ENCODE results near the gene FGD2. TPM values are rescaled to one million over a fixed set of nuclear protein-coding genes. Genes with fewer than 3 reads are reported as not detected.

FGD2 gene
- total RNA-seq, 1 experiment from 2014 or later, result 0.44 TPM

DNA sequence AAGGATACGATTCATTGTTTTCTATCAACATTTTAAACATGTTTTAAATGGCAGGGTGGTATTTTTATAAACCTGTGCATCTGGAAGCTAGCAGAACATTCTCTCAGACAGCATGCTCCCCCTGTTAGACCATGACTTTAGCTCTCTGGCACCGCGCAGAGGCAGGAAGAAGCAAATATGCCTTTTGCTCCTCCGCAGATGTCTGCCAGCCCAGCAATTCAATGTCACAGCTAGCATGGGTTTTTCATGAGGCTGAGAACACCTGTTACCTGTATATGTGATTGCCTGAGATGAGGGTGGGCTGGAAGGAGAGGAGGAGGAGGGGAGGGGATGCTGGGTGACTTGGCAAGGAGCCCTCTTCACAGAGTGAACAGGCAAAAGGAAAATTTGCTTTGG lies 26.1 kb upstream of the FGD2 start:
- no TSS peak for BruUV-seq (replicated peaks)
- no peak overlapping the region for H2AFZ ChIP-seq (ENCODE audit: low read length)
- no peak for TF ChIP-seq EZH2 (IDR thresholded peaks at IDR 0.05; ENCODE audit: low read length, unreplicated experiment)
- TF ChIP-seq EZH2phosphoT487 (IDR thresholded peaks at IDR 0.05; ENCODE audit: borderline replicate concordance, low read length), result no peak
- TF ChIP-seq, protein P1, sequence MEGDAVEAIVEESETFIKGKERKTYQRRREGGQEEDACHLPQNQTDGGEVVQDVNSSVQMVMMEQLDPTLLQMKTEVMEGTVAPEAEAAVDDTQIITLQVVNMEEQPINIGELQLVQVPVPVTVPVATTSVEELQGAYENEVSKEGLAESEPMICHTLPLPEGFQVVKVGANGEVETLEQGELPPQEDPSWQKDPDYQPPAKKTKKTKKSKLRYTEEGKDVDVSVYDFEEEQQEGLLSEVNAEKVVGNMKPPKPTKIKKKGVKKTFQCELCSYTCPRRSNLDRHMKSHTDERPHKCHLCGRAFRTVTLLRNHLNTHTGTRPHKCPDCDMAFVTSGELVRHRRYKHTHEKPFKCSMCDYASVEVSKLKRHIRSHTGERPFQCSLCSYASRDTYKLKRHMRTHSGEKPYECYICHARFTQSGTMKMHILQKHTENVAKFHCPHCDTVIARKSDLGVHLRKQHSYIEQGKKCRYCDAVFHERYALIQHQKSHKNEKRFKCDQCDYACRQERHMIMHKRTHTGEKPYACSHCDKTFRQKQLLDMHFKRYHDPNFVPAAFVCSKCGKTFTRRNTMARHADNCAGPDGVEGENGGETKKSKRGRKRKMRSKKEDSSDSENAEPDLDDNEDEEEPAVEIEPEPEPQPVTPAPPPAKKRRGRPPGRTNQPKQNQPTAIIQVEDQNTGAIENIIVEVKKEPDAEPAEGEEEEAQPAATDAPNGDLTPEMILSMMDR (conservative IDR thresholded peaks at IDR 0.05; ENCODE audit: low read depth, low read length), result peak; percentile 43; the same call in 1 of the 2 replicates
- peaks cover 59% of the 10 kb centered on the region for H3K79me2 ChIP-seq (ENCODE audit: low read length)
- peak; percentile 58 for ATAC-seq
- H3K4me2 ChIP-seq (ENCODE audit: low read length), result no peak overlapping the region
- no peaks in the 10 kb centered on the region for H3K9me3 ChIP-seq (ENCODE audit: low read length)
- peak; percentile 19 for DNase-seq
- no peak overlapping the region for H3K4me3 ChIP-seq (ENCODE audit: low read length)
- ChIA-PET POLR2A (ENCODE audit: unreplicated experiment) (no interaction called here), CTCF (interaction anchor here (0.6 to 0.8 kb wide), 2 partner anchors 65 to 224 kb away, joined by 5 to 7 read pairs; no protein-coding TSS in a partner anchor)
- no peak overlapping the region for H3K9ac ChIP-seq (ENCODE audit: low read length)
- peaks cover 54% of the 10 kb centered on the region for H4K20me1 ChIP-seq (ENCODE audit: low read length)
- no peaks in the 10 kb centered on the region for H3K9me2 ChIP-seq (replicated peaks; ENCODE audit: low read length)
- H3K27me3 ChIP-seq (ENCODE audit: low read length), result no peaks in the 10 kb centered on the region
- peaks cover 13% of the 10 kb centered on the region; the same call in 1 of the 2 replicates for H3K4me1 ChIP-seq (ENCODE audit: insufficient read depth, low read length)
- peaks cover 52% of the 10 kb centered on the region for H3K36me3 ChIP-seq (ENCODE audit: low read depth, low read length)
- intact Hi-C loops (cut with micrococcal nuclease), result no loop called here
- no peak overlapping the region for H3K27ac ChIP-seq (ENCODE audit: low read length)
- H3F3A ChIP-seq (ENCODE audit: low read length, unreplicated experiment), result no peaks in the 10 kb centered on the region

DNA sequence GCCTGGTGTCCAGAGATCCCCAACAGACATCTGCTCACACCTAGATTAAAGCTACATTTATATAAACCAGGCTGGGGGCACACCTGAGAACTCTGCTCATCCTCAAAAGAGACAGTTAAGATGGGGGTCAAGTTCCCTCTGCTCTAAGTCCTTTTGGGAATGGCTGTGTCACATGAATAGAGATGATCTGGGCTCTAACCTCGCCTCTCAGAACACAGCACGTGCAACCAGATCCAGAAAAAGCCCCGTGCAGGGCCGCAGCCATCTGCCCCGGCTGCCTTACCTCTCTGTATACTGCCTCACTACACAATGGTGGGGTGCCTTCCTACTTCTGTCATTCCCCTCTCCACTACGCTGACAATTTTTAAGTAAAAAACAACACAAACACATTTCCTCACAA lies 25.3 kb upstream of the FGD2 start:
- Histone ChIP-seq H3K4me3 (ENCODE audit: low read length) (no peak overlapping the region), H3K27ac (ENCODE audit: low read length) (no peak overlapping the region), H3K36me3 (ENCODE audit: low read depth, low read length) (peaks cover 44% of the 10 kb centered on the region), H3K27me3 (ENCODE audit: low read length) (no peaks in the 10 kb centered on the region), H2AFZ (ENCODE audit: low read length) (no peak overlapping the region), H3F3A (ENCODE audit: low read length, unreplicated experiment) (no peaks in the 10 kb centered on the region), H4K20me1 (ENCODE audit: low read length) (peaks cover 58% of the 10 kb centered on the region), H3K4me1 (ENCODE audit: insufficient read depth, low read length) (peaks cover 16% of the 10 kb centered on the region; the same call in 1 of the 2 replicates), H3K9me3 (ENCODE audit: low read length) (no peaks in the 10 kb centered on the region), H3K79me2 (ENCODE audit: low read length) (peaks cover 67% of the 10 kb centered on the region), H3K4me2 (ENCODE audit: low read length) (no peak overlapping the region), H3K9me2 (replicated peaks; ENCODE audit: low read length) (no peaks in the 10 kb centered on the region), H3K9ac (ENCODE audit: low read length) (no peak overlapping the region)
- ATAC-seq (no peak), DNase-seq (no peak)
- intact Hi-C loops (cut with micrococcal nuclease), result loop anchor here (10.0 kb wide), 1 partner anchor 95 kb away; the partner anchor contains the start of gene C6orf89
- CTCF ChIA-PET, result no interaction called here
- BruUV-seq (replicated peaks), result no TSS peak
- POLR2A ChIA-PET (ENCODE audit: unreplicated experiment), result no interaction called here
- no peak for TF ChIP-seq EZH2phosphoT487 (IDR thresholded peaks at IDR 0.05; ENCODE audit: borderline replicate concordance, low read length)
- TF ChIP-seq, protein P1 (conservative IDR thresholded peaks at IDR 0.05; ENCODE audit: low read depth, low read length), result no peak
- no peak for TF ChIP-seq EZH2 (IDR thresholded peaks at IDR 0.05; ENCODE audit: low read length, unreplicated experiment)

DNA sequence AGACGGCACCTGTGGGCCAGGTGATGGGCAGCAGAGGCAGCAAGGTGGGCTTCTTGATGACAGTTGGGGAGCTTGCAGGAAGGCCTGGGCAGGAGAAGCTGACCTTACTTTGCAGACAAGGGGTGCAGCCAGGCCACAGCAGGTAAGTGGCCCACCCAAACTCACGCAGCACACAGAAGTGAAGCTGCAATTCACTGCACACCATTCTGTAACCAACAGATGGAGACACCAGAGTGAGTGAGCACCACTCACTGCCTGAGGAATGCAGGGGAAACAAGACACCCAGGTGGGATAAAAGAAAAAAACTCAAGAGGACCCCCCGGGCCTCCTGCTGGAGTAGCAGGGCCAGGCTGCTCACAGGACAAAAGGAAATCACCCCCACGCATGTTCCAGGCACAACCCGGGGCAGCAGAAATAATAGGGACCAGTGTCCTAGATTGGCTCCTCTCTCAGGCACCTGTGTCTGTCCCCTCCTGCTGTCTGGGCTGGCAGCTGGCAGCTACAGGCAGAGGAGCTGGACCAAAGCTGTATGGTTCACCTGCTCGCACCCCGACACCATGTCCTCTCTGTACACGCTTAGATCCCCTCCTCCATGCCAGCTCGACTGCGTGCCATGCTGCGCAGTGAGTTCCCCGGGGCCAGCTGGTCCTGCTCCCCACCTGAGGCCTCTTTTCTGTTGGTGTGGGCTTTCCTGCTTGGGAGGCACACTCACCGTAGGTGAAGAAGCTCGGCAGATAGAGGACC lies 24.4 kb upstream of the FGD2 start:
- BruUV-seq (replicated peaks), result no TSS peak
- H3K4me1 ChIP-seq (ENCODE audit: insufficient read depth, low read length), result peaks cover 16% of the 10 kb centered on the region; the same call in 1 of the 2 replicates
- DNase-seq (no peak), ATAC-seq (no peak)
- H3K9me3 ChIP-seq (ENCODE audit: low read length), result no peaks in the 10 kb centered on the region
- H3K36me3 ChIP-seq (ENCODE audit: low read depth, low read length), result peaks cover 36% of the 10 kb centered on the region
- no peak overlapping the region for H2AFZ ChIP-seq (ENCODE audit: low read length)
- no peaks in the 10 kb centered on the region for H3K9me2 ChIP-seq (replicated peaks; ENCODE audit: low read length)
- H3K79me2 ChIP-seq (ENCODE audit: low read length), result peaks cover 76% of the 10 kb centered on the region
- H4K20me1 ChIP-seq (ENCODE audit: low read length), result peaks cover 58% of the 10 kb centered on the region
- H3K27ac ChIP-seq (ENCODE audit: low read length), result no peak overlapping the region
- TF ChIP-seq EZH2 (IDR thresholded peaks at IDR 0.05; ENCODE audit: low read length, unreplicated experiment) (no peak), EZH2phosphoT487 (IDR thresholded peaks at IDR 0.05; ENCODE audit: borderline replicate concordance, low read length) (no peak)
- TF ChIP-seq, protein P1 (conservative IDR thresholded peaks at IDR 0.05; ENCODE audit: low read depth, low read length), result peak; percentile 24; the same call in 1 of the 2 replicates
- no peaks in the 10 kb centered on the region for H3K27me3 ChIP-seq (ENCODE audit: low read length)
- no peak overlapping the region for H3K9ac ChIP-seq (ENCODE audit: low read length)
- no peaks in the 10 kb centered on the region for H3F3A ChIP-seq (ENCODE audit: low read length, unreplicated experiment)
- H3K4me2 ChIP-seq (ENCODE audit: low read length), result no peak overlapping the region
- ChIA-PET CTCF (interaction anchor here (0.6 to 0.8 kb wide), 2 partner anchors 37 to 47 kb away, joined by 3 read pairs; no protein-coding TSS in a partner anchor), POLR2A (ENCODE audit: unreplicated experiment) (no interaction called here)
- intact Hi-C loops (cut with micrococcal nuclease), result loop anchor here (10.0 kb wide), 1 partner anchor 96 kb away; the partner anchor contains the start of gene C6orf89
- H3K4me3 ChIP-seq (ENCODE audit: low read length), result no peak overlapping the region
